Pancreas (tissue), 10 donors: ENCODE results near the gene GATD1. TPM values are rescaled to one million over a fixed set of nuclear protein-coding genes. Genes with fewer than 3 reads are reported as not detected.
A peak's percentile ranks its signal among the peaks of the same experiment; 100 is the strongest.

ENCODE experiments used
- ATAC-seq, 4 donors: fragments of 200-7000 bp; cut with Tn5 transposase; one replicate each; pipeline versions ENCODE4 v1.8.0 to v1.9.1; 2020; ENCODE audit warnings: mild to moderate bottlenecking in 4 of 4, moderate library complexity in 4 of 4
- DNase-seq, 6 donors: peaks; one replicate each; pipeline ENCODE4 v3.0.0-alpha.2; 2020
- FAIRE-seq: peaks from 2 replicates; lab custom pipeline; 2012; peaks lifted over from hg19 to GRCh38; lab: Jason Lieb, UNC
- H3K27ac ChIP-seq, 4 donors: fragments of 200-600 bp; sonication (generic); 1 replicate in 3 of 4; 2 replicates in 1 of 4; pipeline versions ENCODE4 v1.5.0 to v1.8.0; 2020
- H3K27me3 ChIP-seq, 4 donors: fragments of 200-600 bp; one replicate each; pipeline ENCODE4 v1.8.0; 2021
- H3K36me3 ChIP-seq, 3 donors: fragments of 200-600 bp; sonication (generic) in 1 of 3; one replicate each; pipeline versions ENCODE4 v1.5.0 to v1.8.0; 2020 to 2021
- H3K4me1 ChIP-seq, 3 donors: fragments of 200-600 bp; one replicate each; pipeline ENCODE4 v1.8.0; 2021
- H3K4me3 ChIP-seq, 4 donors: fragments of 200-600 bp; sonication (generic) in 2 of 4; one replicate each; pipeline versions ENCODE4 v1.5.0 to v1.8.0; 2020 to 2021
- H3K9me3 ChIP-seq, 4 donors: fragments of 200-600 bp; one replicate each; pipeline ENCODE4 v1.8.0; 2021
- CTCF ChIP-seq, 4 donors: fragments of 200-600 bp; sonication (generic) in 3 of 4; IDR thresholded peaks; one replicate each; pipeline versions ENCODE4 v1.5.0 to v1.8.0; 2021; ENCODE audit warnings: antibody characterized with exemption in 4 of 4
- WGBS, 2 donors: extraction: QIAGEN DNeasy Blood & Tissue Kit; methylation state at CpG; one replicate each; pipeline ENCODE4 v1.1.7; 2013; 5-methylcytosine and 5-hydroxymethylcytosine counted together
- intact Hi-C, 3 donors: fragments of 100-400 bp; cut with DNase I; formaldehyde crosslinking; loops; one replicate each; pipeline versions ENCODE4 v1.11.1 to v1.14.2; 2022
- polyA plus RNA-seq, 2 donors: library from polyadenylated mRNA; stranded (reverse); fragments of 200-250 nt; gene quantifications; one replicate each; pipeline ENCODE4 v1.2.3, GENCODE V29; 2013
- total RNA-seq, 6 donors: library from RNA; stranded (reverse); fragmentation: NEBNext Ultra II Directional in 4 of 6; extraction: Animal tissue kit (Norgen Biotek cat#: 25700) in 4 of 6; gene quantifications; one replicate each; pipeline versions ENCODE4 v1.2.1 to v1.2.4, GENCODE V29; 2021 to 2023
- donor health status: healthy with polysubstance abuse.
- donor health status: DM: no; HTN: no; CAD: no; lungs with moderate emphysema.
- donor health status: DM: no; HTN: no; CAD: no.
- donor health status: control.
- donor health status: control.
- donor health status: Bipolar disorder and iron deficiency.
- donor health status: DM: yes; HTN: yes; CAD: no.
- donor health status: DM: no; HTN: no; CAD: no.
- donor health status: DM: no; HTN: no; CAD: no.
- donor health status: DM: yes; HTN: yes; CAD: no.

Gene GATD1
- total and polyA plus RNA-seq, 8 donors, result 13.6 to 43.2 (median 21.5) TPM

DNA sequence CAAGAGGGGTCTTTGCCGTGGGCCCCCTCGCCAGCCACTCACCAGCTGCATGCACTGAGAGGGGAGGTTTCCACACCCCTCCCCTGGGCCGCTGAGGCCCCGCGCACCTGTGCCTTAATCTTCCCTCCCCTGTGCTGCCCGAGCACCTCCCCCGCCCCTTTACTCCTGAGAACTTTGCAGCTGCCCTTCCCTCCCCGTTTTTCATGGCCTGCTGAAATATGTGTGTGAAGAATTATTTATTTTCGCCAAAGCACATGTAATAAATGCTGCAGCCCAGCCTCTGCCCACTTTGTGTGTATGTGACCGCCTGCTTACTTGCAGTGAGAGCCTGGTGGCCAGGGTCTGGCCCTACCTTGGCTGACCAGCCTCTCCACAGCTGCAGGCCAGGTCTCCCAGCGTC lies 47.7 kb upstream of the GATD1 start:
- intact Hi-C loops, result no loop called here
- peak; percentile 21 to 44 (median 38) for ATAC-seq
- peak overlapping the region in 3 of 4 donors; percentile 35 to 80 (median 69) for H3K4me3 ChIP-seq
- no peak for TF ChIP-seq CTCF (IDR thresholded peaks at IDR 0.05)
- no peaks in the 10 kb centered on the region for H3K9me3 ChIP-seq
- WGBS, 2 donors, result 34 to 35% methylated on average over 11 of the region's 11 CpGs
- H3K27ac ChIP-seq, result peak overlapping the region; percentile 88 to 97 (median 91)
- DNase-seq, result peak; percentile 73 to 92 (median 90)
- FAIRE-seq, result no peak
- peaks cover 37 to 61% (median 44%) of the 10 kb centered on the region in 3 donors for H3K4me1 ChIP-seq
- H3K27me3 ChIP-seq, result no peaks in the 10 kb centered on the region
- H3K36me3 ChIP-seq, result peaks cover 0 to 10% (median 6%) of the 10 kb centered on the region in 3 donors

DNA sequence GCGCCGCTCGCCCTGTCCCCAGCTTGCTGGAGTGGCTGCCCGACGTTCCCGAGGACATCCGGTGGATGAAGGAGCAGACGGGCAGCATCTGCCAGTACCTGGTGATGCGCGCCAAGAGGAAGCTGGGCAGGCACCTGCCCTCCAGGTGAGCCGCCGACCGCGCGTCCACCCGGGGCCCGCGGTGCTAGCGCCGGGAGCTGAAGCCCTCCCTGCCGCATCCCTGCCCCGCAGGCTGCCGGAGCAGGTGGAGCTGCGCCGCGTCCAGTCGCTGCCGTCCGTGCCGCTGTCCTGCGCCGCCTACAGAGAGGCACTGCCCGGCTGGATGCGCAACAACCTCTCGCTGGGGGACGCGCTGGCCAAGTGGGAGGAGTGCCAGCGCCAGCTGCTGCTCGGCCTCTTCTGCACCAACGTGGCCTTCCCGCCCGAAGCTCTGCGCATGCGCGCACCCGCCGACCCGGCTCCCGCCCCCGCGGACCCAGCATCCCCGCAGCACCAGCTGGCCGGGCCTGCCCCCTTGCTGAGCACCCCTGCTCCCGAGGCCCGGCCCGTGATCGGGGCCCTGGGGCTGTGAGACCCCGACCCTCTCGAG lies 47.1 kb upstream of the GATD1 start:
- FAIRE-seq (no peak), ATAC-seq (peak; percentile 14 to 45 (median 25)), DNase-seq (peak; percentile 87 to 98 (median 94))
- Histone ChIP-seq H3K27me3 (no peaks in the 10 kb centered on the region), H3K36me3 (peaks cover 0 to 10% (median 6%) of the 10 kb centered on the region in 3 donors), H3K9me3 (no peaks in the 10 kb centered on the region), H3K4me1 (peaks cover 35 to 61% (median 40%) of the 10 kb centered on the region in 3 donors), H3K4me3 (peak overlapping the region; percentile 12 to 80 (median 38)), H3K27ac (peak overlapping the region; percentile 88 to 97 (median 91))
- intact Hi-C loops, result no loop called here
- 28 to 35% methylated on average over 34 to 59 of the region's 59 CpGs for WGBS, 2 donors
- TF ChIP-seq CTCF (IDR thresholded peaks at IDR 0.05), result no peak

- Histone ChIP-seq H3K9me3 (no peaks in the 10 kb centered on the region), H3K4me3 (peak overlapping the region; percentile 12 to 80 (median 38)), H3K4me1 (peaks cover 31 to 54% (median 33%) of the 10 kb centered on the region in 3 donors), H3K27me3 (no peaks in the 10 kb centered on the region), H3K36me3 (peaks cover 0 to 10% (median 6%) of the 10 kb centered on the region in 3 donors), H3K27ac (peak overlapping the region; percentile 88 to 97 (median 91))
- peak in 3 of 6 donors; percentile 62 to 91 (median 62) for DNase-seq
- no peak for TF ChIP-seq CTCF (IDR thresholded peaks at IDR 0.05)
- no peak for FAIRE-seq
- no peak for ATAC-seq
- intact Hi-C loops, result no loop called here
- WGBS, 2 donors, result 42 to 45% methylated on average over 44 to 53 of the region's 53 CpGs
These were observed 46.4 kb upstream of the GATD1 start for GRCh38 chr11:823441-824291.

DNA sequence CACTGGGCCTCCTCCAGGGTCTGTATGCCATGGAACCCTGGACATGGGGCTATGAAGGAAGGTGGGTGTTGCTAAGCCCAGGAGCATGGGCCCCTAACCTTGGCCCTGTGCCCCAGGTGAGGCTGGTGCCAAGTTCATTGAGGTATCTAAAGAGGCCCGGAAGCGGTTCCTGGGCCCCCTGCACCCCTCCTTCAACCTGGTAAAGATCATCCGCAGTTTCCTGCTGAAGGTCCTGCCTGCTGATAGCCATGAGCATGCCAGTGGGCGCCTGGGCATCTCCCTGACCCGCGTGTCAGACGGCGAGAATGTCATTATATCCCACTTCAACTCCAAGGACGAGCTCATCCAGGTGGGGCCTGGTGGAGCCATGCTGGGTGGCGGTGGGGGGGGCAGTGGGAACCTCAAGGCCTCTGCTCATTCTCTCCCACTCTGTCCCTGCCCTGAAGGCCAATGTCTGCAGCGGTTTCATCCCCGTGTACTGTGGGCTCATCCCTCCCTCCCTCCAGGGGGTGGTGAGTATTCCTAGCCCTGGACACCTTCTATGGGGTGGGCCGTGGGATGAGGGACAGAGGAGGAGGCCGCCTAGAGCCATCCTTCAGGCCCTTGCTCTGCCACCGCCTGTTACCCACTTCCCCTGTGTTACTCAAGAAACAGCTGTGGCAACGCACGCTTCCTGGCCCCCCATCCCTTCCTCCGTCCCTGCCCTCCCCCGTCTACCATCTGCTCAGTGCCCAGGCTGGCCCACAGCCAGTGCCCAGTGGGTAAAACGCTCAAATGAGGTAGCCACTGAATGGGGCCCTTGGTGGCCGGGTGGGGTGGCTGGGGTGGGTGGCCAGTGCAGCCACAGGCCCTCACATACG lies 44.5 kb upstream of the GATD1 start:
- WGBS, 2 donors, result 18 to 28% methylated on average over 21 to 22 of the region's 22 CpGs
- Histone ChIP-seq H3K4me3 (peak overlapping the region in 3 of 4 donors; percentile 5 to 86 (median 80)), H3K4me1 (peaks cover 28 to 44% (median 35%) of the 10 kb centered on the region in 3 donors), H3K9me3 (no peaks in the 10 kb centered on the region), H3K27me3 (no peaks in the 10 kb centered on the region), H3K27ac (peak overlapping the region; percentile 91 to 99 (median 97)), H3K36me3 (peaks cover 0 to 10% (median 6%) of the 10 kb centered on the region in 3 donors)
- FAIRE-seq, result no peak
- intact Hi-C loops, result no loop called here
- DNase-seq, result peak in 4 of 6 donors; percentile 56 to 82 (median 68)
- no peak for ATAC-seq
- TF ChIP-seq CTCF (IDR thresholded peaks at IDR 0.05), result no peak
